AG04449 (cell line): ENCODE measurements around the gene SLC27A4.

Source experiments
- CTCF ChIA-PET: fragments of 350-600 bp; formaldehyde crosslinking; extraction: SDS; loops from one replicate; lab custom pipeline; 2021; ENCODE audit warnings: antibody characterized with exemption; lab: Yijun Ruan, JAX
- POLR2A ChIA-PET: fragments of 400-600, 350-600 bp; formaldehyde crosslinking; extraction: SDS; loops from one replicate; lab custom pipeline; 2020; ENCODE audit warnings: antibody characterized with exemption, inconsistent platforms; lab: Yijun Ruan, JAX
- DNase-seq: peaks from one replicate; pipeline ENCODE4 v3.0.0-alpha.2; 2010; ENCODE audit warnings: low read depth, low spot score
- H3K4me3 ChIP-seq: 2 replicates; pipeline ENCODE4 v1.5.1; 2011; ENCODE audit warnings: low read depth, mild to moderate bottlenecking, control low read depth, low read length
- TF ChIP-seq, protein P1 (sequence below): IDR thresholded peaks from one replicate; pipeline ENCODE4 v1.5.1; 2011; ENCODE audit warnings: mild to moderate bottlenecking, moderate library complexity, low read length, control low read depth, inconsistent platforms; ENCODE audit not compliant: insufficient read depth; ENCODE audit errors: missing control alignments

The SLC27A4 gene

DNA sequence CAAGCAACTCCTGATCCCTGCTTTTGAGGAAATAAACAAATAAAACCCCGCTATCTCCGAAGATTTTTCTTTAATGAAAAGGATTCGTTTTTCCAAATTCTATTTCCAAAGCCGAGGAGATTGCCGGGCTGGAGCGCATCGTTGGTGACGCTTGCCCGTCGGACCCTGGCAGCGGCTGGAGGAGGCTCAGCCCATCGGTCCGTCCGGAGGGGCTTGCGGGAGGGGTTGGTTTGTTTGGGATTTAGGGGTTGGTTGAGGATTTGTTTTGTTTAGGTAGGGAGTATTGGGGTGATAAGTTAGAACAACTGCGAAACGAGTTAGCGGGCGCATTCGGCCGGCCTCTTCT, 51.6 kb downstream of the SLC27A4 start:
- no peak for DNase-seq
- no peak overlapping the region for H3K4me3 ChIP-seq
- ChIA-PET POLR2A (no interaction called here), CTCF (no interaction called here)
- TF ChIP-seq, protein P1, sequence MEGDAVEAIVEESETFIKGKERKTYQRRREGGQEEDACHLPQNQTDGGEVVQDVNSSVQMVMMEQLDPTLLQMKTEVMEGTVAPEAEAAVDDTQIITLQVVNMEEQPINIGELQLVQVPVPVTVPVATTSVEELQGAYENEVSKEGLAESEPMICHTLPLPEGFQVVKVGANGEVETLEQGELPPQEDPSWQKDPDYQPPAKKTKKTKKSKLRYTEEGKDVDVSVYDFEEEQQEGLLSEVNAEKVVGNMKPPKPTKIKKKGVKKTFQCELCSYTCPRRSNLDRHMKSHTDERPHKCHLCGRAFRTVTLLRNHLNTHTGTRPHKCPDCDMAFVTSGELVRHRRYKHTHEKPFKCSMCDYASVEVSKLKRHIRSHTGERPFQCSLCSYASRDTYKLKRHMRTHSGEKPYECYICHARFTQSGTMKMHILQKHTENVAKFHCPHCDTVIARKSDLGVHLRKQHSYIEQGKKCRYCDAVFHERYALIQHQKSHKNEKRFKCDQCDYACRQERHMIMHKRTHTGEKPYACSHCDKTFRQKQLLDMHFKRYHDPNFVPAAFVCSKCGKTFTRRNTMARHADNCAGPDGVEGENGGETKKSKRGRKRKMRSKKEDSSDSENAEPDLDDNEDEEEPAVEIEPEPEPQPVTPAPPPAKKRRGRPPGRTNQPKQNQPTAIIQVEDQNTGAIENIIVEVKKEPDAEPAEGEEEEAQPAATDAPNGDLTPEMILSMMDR, result no peak

GRCh38 chr9:128392302-128393144, 52.2 kb downstream of the SLC27A4 start:
- TF ChIP-seq, protein P1, result no peak
- CTCF ChIA-PET, result no interaction called here

DNA sequence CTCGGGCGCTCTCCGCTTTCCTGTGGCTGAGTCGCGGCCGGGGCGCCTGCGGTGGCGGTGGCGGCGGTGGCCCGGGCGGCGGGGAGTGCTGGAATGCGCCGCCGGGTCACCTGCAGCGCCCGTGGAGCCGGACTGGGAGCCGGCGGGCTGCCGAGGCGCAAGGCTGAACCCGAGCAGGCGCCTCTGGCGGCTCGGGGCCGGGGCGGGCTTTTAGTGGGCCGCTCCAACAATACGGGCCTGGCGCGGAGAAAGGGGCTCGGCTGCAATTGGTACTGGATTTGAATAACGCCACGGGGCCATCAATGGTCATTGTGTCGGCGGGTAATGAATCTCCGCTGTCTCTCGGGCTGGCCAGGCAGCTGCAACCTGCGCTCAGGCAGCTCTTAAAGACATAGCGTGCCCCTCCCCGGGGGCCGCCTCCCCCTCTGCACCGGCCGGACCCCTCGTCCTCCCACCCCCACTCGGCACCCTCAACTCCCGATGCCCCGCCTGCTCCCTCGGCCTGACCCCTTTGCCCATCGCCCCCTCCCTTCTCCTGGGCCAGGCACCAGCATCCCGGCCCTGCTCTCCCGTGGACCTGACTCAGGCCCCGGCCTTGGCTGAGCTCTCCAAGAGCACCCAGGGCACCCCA, 52.9 kb downstream of the SLC27A4 start:
- no peak overlapping the region for H3K4me3 ChIP-seq
- no peak for DNase-seq
- TF ChIP-seq, protein P1, result no peak
- ChIA-PET POLR2A (no interaction called here), CTCF (interaction anchor here (0.8 to 1.5 kb wide), 2 partner anchors 17 to 27 kb away, joined by 4 to 5 read pairs; partner anchors contain the start of gene CERCAM)

More at GRCh38 chr9:128392302-128393144, 52.2 kb downstream of the SLC27A4 start:
- no peak overlapping the region for H3K4me3 ChIP-seq
- DNase-seq, result no peak
- POLR2A ChIA-PET, result no interaction called here

- no peak for DNase-seq
- no peak overlapping the region for H3K4me3 ChIP-seq
- ChIA-PET POLR2A (no interaction called here), CTCF (interaction anchor here (0.8 to 1.5 kb wide), 4 partner anchors 16 to 97 kb away, joined by 3 to 5 read pairs (median 4); partner anchors contain the start of gene CERCAM)
- TF ChIP-seq, protein P1, result no peak
Measured at GRCh38 chr9:128393970-128394369, 53.6 kb downstream of the SLC27A4 start.

DNA sequence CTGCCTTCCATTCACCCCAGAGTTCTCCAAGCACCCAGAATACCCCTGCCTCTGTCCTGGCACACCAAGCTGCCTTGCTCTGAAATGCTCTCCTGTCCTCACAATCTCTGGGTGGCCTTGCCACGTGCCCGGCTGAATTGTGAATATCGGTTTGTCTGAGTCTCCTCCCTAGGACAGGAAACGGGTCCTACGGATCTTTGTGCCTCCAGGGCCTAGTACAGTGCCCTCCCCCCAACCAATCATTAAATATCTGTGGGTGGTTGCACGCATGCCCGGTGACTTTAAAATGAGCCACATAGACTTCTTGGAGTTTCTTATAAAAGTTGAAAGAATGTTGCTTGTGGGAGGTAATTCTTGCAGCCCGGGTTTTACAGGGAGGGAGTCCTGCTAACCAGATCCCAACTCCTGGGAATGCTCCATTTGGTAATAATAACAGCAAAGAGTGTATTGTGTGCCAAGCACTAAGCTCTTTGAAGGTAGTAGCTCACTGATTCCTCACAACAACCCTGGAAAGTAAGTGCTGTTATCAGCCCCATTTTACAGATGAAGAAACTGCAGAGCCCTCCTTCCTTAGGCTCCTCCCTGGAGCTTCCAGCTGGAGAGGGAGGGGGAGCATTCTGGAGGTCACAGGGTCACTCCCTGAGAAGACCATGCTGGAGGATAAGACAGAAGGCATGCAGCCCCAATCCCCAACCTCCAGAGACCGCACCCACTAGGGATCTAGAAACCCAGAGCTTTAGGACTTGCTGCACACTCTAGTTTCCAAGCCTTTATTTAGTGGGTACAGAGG, 54.2 kb downstream of the SLC27A4 start:
- H3K4me3 ChIP-seq, result no peak overlapping the region
- no peak for DNase-seq
- CTCF ChIA-PET, result interaction anchor here (0.8 to 1.5 kb wide), 6 partner anchors 15 to 98 kb away, joined by 3 to 5 read pairs (median 4); partner anchors contain the start of gene CERCAM
- TF ChIP-seq, protein P1, result no peak
- POLR2A ChIA-PET, result interaction anchor here (0.7 kb wide), 1 partner anchor 23 kb away, joined by 3 read pairs; the partner anchor contains the start of gene URM1
